HuH-7 (cell line): ENCODE measurements around the gene STIM2.

ENCODE experiments used
- DNase-seq: peaks from one replicate; pipeline ENCODE4 v3.0.0; 2011; ENCODE audit warnings: low spot score

The STIM2 gene

GRCh38 chr4:26900765-26901164, 40.1 kb downstream of the STIM2 start:
- no peak for DNase-seq

GRCh38 chr4:26905172-26905571, 44.5 kb downstream of the STIM2 start:
- DNase-seq, result no peak

GRCh38 chr4:26907731-26908599, 47.3 kb downstream of the STIM2 start:
- DNase-seq, result no peak

- DNase-seq, result no peak
Observed at GRCh38 chr4:26909369-26909768, 48.7 kb downstream of the STIM2 start.

- no peak for DNase-seq
Observed at GRCh38 chr4:26911254-26911653, 50.6 kb downstream of the STIM2 start.

- no peak for DNase-seq
Observed at GRCh38 chr4:26912069-26912468, 51.4 kb downstream of the STIM2 start.

- DNase-seq, result no peak
Observed at GRCh38 chr4:26912810-26913209, 52.2 kb downstream of the STIM2 start.

- no peak for DNase-seq
Observed at GRCh38 chr4:26916195-26916594, 55.6 kb downstream of the STIM2 start.

- DNase-seq, result no peak
Observed at GRCh38 chr4:26930964-26931363, 70.3 kb downstream of the STIM2 start.

GRCh38 chr4:26931451-26931850, 70.8 kb downstream of the STIM2 start:
- DNase-seq, result no peak

- DNase-seq, result no peak
Observed at GRCh38 chr4:26931966-26932365, 71.3 kb downstream of the STIM2 start.

GRCh38 chr4:26935397-26935796, 74.8 kb downstream of the STIM2 start:
- DNase-seq, result no peak

- no peak for DNase-seq
Observed at GRCh38 chr4:26936284-26937065, 75.8 kb downstream of the STIM2 start.

- no peak for DNase-seq
Observed at GRCh38 chr4:26937139-26937538, 76.5 kb downstream of the STIM2 start.

GRCh38 chr4:26937567-26937966, 76.9 kb downstream of the STIM2 start:
- no peak for DNase-seq

- DNase-seq, result peak; percentile 13
Observed at GRCh38 chr4:26938516-26938915, 77.9 kb downstream of the STIM2 start.

- no peak for DNase-seq
Observed at GRCh38 chr4:26941951-26942350, 81.3 kb downstream of the STIM2 start.

- no peak for DNase-seq
Observed at GRCh38 chr4:26942871-26943270, 82.2 kb downstream of the STIM2 start.

GRCh38 chr4:26943391-26943790, 82.8 kb downstream of the STIM2 start:
- DNase-seq, result no peak

- no peak for DNase-seq
Observed at GRCh38 chr4:26945794-26946193, 85.2 kb downstream of the STIM2 start.

GRCh38 chr4:26947318-26947717, 86.7 kb downstream of the STIM2 start:
- no peak for DNase-seq

- no peak for DNase-seq
Observed at GRCh38 chr4:26950446-26950845, 89.8 kb downstream of the STIM2 start.

- DNase-seq, result no peak
Observed at GRCh38 chr4:26952891-26953290, 92.2 kb downstream of the STIM2 start.
